Middle frontal gyrus (tissue), 1 donor: ENCODE results near the gene MED12.
"Not testable (repeated sequence)": the region's sequence is repeated elsewhere in the genome, so short reads cannot be mapped to it uniquely, and the experiment has no call there.

ENCODE experiments used
- DNase-seq: peaks from one replicate; pipeline ENCODE4 v3.0.0-alpha.2; 2015; ENCODE audit warnings: low spot score; ENCODE audit errors: extremely low spot score

The MED12 gene

DNA sequence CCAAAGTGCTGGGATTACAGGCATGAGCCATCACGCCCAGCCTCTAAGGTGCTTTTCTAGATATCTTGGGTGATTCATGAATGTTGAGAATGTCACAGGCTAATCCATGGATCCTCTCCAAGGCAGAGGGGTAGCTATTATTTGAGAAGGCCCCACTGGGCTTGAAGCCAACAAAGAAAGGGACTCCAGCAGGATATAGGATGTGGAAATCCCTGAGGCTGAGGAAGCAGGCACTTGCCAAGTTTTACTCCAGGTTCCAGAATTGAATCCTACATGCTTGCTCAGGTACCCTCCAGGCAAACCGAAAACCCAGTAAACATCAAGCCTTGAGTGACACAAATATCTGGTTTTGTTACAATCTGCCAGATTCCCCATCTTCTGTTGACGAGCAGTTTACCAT is 42.1 kb downstream of the MED12 start:
- no peak for DNase-seq

- DNase-seq, result no peak
Observed at GRCh38 chrX:71162981-71163380, 44.6 kb downstream of the MED12 start.

GRCh38 chrX:71164071-71164470 is 45.7 kb downstream of the MED12 start:
- no peak for DNase-seq

DNA sequence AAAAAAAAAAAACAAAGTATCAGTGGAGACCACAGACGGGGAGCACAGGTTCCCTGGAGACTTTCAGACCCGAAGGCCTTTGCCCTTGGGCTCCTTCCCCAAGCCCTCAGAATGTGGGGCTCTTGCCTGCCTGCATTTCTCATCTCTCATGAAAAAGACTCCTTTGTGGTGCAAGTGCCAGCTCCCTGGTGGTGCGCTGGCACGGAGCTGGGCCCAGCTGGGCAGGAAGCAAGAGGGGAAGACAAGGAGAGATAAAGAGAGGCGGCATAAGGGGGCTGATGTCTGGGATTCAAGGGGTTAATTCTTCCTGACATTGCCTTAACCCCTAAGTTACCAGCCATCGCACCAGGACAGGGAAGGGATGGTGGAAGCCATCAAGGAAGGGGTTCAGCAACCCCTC is 48.1 kb downstream of the MED12 start:
- DNase-seq, result no peak

DNA sequence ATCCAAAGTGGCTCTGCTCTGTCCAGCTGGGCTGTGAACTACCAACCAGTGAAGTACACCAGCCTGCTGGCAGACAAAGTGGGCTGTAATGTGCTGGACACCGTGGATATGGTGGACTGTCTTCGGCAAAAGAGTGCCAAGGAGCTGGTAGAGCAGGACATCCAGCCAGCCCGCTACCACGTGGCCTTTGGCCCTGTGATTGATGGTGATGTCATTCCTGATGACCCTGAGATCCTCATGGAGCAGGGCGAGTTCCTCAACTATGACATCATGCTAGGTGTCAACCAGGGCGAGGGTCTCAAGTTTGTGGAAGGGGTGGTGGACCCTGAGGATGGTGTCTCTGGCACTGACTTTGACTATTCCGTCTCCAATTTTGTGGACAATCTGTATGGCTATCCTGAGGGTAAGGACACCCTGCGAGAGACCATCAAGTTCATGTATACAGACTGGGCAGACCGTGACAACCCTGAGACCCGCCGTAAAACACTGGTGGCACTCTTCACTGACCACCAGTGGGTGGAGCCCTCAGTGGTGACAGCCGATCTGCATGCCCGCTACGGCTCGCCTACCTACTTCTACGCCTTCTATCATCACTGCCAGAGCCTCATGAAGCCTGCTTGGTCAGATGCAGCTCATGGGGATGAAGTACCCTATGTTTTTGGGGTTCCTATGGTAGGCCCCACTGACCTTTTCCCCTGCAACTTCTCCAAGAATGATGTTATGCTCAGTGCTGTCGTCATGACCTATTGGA is 48.8 kb downstream of the MED12 start:
- no peak for DNase-seq

GRCh38 chrX:71168134-71168533 is 49.7 kb downstream of the MED12 start:
- no peak for DNase-seq

DNA sequence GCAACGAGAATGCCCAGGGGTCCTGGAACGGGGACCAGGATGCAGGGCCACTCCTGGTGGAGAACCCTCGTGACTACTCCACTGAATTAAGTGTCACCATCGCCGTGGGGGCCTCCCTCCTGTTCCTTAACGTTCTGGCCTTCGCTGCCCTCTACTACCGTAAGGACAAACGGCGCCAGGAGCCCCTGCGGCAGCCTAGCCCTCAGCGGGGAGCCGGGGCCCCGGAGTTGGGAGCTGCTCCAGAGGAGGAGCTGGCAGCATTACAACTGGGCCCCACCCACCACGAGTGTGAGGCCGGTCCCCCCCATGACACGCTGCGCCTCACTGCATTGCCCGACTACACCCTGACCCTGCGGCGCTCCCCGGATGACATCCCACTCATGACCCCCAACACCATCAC is 51.2 kb downstream of the MED12 start:
- no peak for DNase-seq

- DNase-seq, result no peak
Observed at GRCh38 chrX:71170660-71171059, 52.3 kb downstream of the MED12 start.

DNA sequence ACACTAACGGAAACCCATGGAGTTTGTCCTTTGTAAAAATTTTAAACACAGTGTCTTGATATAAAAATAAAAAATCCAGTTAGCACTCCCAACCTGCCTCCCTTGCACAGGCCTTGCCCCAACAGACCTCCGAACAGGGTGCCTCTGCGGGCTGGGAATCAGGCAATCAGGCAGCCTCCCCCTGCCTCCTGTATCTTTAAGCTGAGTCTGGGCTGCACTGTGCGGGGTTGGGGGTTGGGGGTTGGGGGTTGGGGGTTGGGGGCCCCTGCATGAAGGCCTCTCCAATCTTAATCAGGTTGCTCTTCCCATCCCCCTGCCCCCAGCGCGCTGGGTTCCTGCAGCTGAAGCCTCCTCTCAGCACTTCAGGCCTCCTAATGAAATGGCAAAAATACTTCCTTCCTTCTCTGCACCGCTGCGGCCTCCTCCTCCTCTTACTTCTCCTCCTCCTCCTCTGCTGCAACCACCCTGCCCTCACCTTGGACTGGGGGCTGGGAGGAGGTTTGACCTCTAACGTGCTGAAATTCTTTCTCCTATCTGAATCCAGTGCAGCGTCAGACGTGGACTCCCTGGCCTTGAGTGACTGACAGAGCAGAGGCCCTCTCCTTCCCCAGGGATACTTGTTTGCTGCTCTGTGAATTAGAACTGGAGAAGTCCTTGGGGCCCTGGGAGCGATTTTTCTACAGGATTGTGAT is 52.9 kb downstream of the MED12 start:
- no peak for DNase-seq

- no peak for DNase-seq
Observed at GRCh38 chrX:71173440-71173839, 55.0 kb downstream of the MED12 start.

- DNase-seq, result no peak
Observed at GRCh38 chrX:71174795-71175194, 56.4 kb downstream of the MED12 start.

DNA sequence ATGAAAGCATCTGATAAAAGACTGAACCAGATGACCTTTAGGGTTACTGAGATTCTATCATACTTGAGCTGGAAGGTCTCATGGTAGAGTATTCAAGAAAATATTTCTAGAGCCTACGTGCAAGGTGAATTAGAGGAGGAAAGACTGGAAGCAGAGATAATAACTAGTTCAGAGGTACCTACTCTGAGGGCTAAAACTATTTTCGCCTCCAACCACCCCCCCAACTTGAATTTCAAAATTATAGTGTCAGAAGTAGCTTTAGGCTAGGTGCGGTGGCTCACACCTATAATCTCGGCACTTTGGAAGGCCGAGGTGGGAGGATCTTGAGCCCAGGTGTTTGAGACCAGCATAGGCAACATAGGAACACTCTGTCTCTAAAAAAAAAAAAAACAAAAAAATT is 57.1 kb downstream of the MED12 start:
- DNase-seq, result no peak

DNA sequence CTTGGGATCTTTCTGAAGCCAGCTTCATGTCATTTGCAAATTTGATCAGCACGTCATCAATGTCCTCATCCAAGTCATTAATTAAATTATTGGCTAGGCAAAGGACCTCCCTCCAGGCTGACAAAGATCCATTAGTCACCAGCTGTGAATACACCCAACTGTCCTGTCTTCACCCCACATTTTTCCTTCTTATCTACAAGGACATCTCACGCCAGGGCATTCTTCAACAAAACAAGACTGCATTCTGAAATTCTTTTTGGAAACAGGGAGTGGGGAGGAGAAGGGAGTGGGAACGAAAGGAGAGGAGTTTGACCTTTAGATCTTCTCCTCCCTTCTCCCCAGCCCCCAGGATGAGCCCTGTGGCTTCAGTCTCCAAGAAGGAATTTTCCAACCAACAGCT is 58.9 kb downstream of the MED12 start:
- DNase-seq, result no peak

GRCh38 chrX:71178908-71179307 is 60.5 kb downstream of the MED12 start:
- DNase-seq, result peak; percentile 41

DNA sequence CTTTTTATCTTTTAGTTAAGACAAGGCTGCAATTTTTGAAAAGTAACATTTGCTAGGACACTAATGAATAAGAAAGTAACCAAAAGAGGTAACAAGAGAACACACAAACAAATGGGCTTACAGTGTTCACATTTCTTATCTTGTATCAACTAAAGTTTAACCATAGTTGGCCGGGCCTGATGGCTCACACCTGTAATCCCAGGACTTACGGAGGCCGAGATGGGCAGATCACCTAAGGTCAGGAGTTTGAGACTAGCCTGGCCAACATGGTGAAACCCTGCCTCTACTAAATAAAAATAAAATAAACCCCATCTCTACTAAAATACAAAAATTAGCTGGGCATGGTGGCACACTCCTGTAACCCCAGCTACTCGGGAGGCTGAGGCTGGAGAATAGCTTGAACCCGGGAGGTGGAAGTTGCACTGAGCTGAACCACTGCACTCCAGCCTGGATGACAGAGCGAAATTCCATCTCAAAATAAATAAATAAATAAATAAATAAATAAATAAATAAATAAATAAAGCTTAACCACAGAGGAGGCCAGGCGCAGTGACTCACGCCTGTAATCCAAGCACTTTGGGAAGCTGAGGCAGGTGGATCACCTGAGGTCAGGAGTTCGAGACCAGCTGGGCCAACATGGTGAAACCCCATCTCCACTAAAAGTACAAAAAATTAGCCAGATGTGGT is 62.3 kb downstream of the MED12 start:
- DNase-seq, result not testable (repeated sequence)

DNA sequence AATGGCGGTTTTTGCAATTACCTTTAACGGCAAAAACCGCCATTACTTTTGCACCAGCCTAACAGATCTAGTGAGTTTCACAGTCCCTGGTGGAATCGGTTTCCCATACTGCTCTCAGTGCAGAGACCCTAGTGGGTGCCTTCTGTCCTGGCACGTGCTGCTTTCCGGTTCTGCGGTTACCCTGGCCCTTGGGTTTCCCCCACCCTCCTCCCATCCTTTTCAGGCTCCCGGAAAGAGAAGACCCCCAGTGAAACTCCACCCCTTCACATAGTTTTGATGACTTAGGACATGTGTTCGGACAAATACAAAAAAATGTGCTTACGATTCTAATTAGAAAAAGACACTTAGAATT is 63.1 kb downstream of the MED12 start:
- no peak for DNase-seq

DNA sequence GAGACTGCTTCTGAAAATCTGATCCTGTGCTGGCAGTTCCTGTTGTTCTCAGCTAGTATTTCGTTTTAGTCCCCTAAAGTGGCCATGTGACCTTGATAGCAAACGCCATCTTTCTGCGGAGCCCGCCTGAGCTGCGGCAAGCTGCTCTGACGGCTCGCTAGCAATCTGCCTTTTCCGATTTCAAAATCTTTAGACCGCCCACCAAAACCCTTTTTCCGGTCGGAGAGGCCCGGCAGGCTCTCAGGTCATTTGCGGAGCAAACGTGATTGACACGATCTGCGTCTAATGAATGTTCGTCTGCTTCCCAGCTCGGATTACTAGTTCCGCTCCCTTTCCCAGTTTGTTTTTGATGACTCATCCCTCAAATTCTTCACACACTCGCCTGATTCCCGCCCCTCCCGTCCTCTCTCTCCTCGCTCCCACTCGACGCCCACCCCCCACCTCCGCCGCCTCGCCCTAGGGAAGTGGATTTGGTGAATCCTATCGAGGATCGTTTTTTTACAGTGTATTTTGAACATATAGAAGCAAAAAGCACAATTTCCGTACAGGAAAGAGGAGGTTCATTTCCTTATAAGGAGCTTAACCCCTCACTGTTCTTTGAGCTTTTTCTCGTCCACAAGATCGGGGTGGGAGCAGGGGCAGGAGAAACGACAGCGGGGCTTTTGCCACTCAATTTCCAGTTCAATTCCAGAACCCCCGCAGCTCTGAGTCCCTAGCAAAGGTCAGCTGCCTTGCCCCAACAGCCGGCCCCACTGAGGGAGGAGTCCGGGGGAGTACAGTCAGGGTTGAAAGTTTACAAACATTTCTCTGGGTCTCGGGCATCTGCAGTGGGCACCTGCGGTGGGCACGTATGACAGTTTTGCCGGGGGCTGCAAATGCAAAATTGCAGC is 63.8 kb downstream of the MED12 start:
- DNase-seq, result peak; percentile 83

DNA sequence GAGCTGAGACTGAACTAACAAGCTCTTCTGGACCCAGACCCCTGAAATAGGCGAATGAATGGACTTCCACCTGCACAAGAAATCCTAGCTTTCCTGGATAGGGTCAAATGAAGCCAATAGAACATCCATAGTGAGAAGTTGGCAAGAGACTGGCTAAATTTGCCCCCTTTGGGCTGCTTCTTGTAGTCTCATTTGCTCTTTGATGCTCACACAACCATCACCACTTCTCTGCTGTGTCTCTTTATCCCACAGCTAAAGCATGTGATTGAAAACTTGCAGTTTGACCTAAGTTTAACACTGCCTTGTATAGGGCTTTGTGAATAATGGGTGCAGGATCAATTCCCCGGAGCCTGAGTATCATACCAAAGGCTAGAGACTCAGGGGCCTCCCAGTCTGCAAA is 64.5 kb downstream of the MED12 start:
- DNase-seq, result no peak

DNA sequence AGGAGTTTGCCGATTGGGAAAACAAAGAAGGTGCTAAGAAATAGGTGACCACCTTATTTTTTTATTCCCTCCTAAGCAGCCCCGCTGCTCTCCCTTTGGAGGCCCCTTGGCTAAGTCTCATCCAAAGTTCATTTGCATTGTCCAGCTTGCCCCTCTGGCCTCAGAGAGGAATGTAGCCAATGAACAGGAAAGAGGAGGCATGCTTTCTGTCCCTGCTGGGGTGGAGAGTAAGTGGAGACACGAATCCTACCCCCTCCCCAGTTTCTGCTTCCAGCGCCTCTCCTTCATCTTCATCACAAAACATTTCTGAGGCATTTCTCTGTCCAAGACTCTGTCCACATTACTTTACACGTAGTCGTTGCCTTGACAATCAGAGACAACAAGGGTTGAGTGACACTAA is 64.9 kb downstream of the MED12 start:
- DNase-seq, result no peak

- DNase-seq, result no peak
Observed at GRCh38 chrX:71184092-71184491, 65.7 kb downstream of the MED12 start.

DNA sequence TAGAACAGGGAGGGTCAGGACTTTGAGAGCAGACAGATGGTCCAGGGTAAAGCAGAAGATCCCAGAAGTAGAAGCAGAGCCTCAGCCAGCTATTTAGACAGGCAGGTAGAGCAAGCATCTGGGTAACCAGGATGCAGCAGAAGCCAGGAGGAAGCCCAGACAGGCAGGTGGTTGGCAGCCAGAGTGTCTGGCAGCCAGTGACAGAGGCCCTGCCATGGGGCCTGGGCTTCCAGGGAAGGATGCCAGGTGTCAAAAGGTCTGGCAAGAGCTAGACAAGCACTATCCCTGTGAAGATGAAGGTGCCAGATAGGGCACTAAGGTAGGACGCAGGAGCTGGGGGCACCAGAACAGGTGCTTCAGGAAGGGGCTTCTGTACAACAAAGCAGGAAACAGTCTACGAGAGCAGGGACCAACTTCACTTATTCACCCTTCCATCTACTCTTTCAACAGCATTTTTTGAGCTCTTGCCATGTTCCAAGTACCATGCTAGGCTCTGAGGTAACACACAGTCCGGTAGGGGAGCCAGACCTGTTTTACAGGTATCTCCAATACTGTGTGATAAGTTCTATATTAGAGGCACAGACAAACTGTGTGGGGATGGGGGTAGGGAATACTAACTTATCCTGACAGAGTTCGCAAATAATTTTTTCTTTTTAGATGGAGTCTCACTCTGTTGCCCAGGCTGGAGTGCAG is 66.6 kb downstream of the MED12 start:
- DNase-seq, result no peak
